Choroid plexus epithelial cell (primary cell): ENCODE data around the gene PTPRZ1.

Experiments
- DNase-seq: peaks from one replicate; pipeline ENCODE4 v3.0.0-alpha.2; 2010; ENCODE audit warnings: low read depth
- H3K4me3 ChIP-seq: 2 replicates; pipeline ENCODE4 v1.5.1; 2011; ENCODE audit warnings: low read depth, mild to moderate bottlenecking, control low read depth, low read length, moderate library complexity
- CTCF ChIP-seq: conservative IDR thresholded peaks from 2 replicates; pipeline ENCODE4 v1.5.1; 2011; ENCODE audit warnings: low read depth, mild to moderate bottlenecking, control low read depth, inconsistent platforms, low read length, moderate library complexity

Gene PTPRZ1

GRCh38 chr7:122013630-122014029 lies 140.7 kb downstream of the PTPRZ1 start:
- H3K4me3 ChIP-seq = no peak overlapping the region
- no peak for DNase-seq
- TF ChIP-seq CTCF = no peak

GRCh38 chr7:122014697-122015096 lies 141.7 kb downstream of the PTPRZ1 start:
- TF ChIP-seq CTCF = peak; percentile 25
- no peak overlapping the region for H3K4me3 ChIP-seq
- peak; percentile 25 for DNase-seq

GRCh38 chr7:122018032-122018431 lies 145.1 kb downstream of the PTPRZ1 start:
- TF ChIP-seq CTCF = no peak
- no peak for DNase-seq
- no peak overlapping the region for H3K4me3 ChIP-seq

- H3K4me3 ChIP-seq = no peak overlapping the region
- DNase-seq = no peak
These were observed 154.1 kb downstream of the PTPRZ1 start for GRCh38 chr7:122027058-122027457.

GRCh38 chr7:122033641-122034040 lies 160.7 kb downstream of the PTPRZ1 start:
- DNase-seq = no peak
- no peak overlapping the region for H3K4me3 ChIP-seq
- no peak for TF ChIP-seq CTCF

More at GRCh38 chr7:122027058-122027457, 154.1 kb downstream of the PTPRZ1 start:
- TF ChIP-seq CTCF = no peak

- DNase-seq = no peak
- H3K4me3 ChIP-seq = no peak overlapping the region
- no peak for TF ChIP-seq CTCF
These were observed 162.9 kb downstream of the PTPRZ1 start for GRCh38 chr7:122035876-122036275.

GRCh38 chr7:122038134-122038533 lies 165.2 kb downstream of the PTPRZ1 start:
- DNase-seq = no peak
- H3K4me3 ChIP-seq = no peak overlapping the region
- no peak for TF ChIP-seq CTCF
